Stimulated activated CD8-positive, alpha-beta memory T cell treated with anti-CD3 and anti-CD28 coated beads, Interleukin-12 subunit alpha, Interleukin-12 subunit beta, amount 100 ng/mL, for 24 hours (primary cell): ENCODE data around the gene GSN.

Experiments used
- DNase-seq: peaks from one replicate; pipeline ENCODE4 v3.0.0-alpha.2; 2020; ENCODE audit errors: extremely low read depth

The GSN gene

DNA sequence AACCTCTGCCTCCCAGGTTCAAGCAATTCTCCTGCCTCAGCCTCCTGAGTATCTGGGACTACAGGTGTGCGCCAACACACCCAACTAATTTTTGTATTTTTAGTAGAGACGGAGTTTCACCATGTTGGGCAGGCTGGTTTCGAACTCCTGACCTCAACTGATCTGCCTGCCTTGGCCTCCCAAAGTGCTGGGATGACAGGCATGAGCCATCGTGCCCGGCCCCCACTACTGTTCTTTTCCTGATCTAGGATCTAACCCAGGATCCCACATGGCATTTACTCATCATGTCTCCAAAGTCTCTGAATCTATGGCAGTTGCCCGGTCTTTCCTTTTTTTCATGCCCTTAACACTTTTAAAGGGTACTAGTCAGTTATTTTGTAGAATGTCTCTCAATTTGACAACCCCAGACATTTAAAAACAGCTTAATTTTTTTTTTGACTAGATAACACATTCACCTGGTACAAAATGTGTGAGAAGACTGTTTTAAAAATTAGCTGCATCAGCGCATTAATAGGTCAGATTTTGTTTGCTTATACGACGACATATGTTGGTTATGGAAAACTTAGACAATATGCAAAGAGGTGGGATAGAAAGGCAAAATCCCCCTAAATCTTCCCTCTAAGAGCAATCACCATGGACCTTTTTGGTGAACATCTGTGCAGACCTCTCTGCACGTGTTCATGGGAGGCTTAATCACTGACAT is 55.6 kb downstream of the GSN start:
- DNase-seq = no peak

DNA sequence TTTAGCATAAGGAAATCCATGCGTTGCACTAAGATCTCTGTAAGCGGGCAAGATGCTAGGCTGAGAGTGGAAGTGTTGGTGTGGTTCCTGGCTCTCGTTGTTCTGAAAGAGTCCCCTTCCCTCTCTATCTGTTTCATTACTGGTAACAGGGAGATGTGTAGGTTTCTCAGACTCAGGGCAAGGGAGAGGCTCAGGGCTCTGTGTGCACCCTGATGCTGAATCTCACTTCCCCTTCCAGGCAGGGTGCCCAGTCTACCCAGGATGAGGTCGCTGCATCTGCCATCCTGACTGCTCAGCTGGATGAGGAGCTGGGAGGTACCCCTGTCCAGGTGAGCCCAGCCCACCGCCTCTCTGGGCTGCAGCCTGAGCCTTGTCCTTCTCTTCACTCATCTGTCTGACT is 56.4 kb downstream of the GSN start:
- DNase-seq = no peak

DNA sequence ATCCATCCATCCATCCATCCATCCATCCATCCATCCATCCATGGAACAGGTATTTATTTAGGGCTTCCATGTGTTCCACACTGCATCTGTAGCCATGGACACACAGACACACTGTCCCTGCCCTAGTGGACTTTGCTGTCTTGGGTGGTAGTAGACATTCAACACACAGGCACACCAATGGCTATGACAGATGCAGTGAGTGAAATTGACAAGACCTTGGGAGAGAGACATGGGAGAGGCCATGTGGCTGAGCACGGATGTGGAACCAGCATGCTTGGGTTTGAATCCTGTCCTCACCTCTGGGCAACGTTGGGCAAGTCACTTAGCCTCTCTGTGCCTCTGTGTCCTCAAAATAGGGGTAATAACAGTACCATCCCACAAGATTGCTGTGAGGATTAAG is 56.8 kb downstream of the GSN start:
- DNase-seq = no peak

DNA sequence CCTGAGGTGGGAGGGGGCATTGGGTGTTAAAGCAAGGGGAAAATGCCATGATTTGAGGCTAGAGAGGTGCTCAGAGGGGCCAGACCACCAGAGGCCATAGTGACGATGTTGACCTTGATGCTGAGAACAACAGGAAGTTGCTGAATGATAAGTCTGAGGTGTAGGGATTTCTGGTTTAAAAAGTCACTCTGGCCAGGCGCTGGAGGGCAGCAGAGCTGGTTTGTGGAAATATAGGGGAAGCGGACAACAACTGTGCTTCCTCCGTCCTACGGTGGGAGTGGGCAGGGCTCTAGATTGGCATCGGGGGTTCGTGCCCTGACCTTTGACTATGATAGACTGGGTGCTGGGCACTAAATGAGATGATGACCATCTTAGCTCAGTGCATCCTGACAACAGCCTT is 57.4 kb downstream of the GSN start:
- DNase-seq = no peak

DNA sequence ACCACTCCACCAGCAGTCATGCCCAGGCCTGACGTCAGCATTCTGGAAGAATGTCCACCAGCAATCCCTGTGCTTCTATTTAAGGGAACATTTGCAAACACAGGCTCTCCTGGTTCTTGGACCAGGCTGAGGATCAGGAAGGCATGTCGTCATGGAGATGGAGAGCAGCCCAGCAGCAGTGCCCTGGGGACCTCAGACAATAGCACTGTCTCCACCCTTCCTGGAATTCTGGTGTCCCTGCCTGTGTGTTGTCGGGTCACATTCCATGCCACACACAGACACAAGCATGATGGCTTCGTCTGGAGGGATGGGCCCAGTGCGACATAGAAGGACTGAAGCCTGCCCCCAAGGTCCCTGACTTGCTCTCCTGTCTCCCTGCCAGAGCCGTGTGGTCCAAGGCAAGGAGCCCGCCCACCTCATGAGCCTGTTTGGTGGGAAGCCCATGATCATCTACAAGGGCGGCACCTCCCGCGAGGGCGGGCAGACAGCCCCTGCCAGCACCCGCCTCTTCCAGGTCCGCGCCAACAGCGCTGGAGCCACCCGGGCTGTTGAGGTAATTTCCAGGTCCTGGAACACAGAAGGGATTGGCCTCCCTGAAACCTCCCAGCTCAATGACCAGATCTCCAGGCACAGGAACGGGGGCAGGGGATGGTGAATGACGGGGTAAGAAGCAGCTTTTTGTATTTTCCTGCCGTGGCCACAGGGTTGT is 58.3 kb downstream of the GSN start:
- DNase-seq = no peak

DNA sequence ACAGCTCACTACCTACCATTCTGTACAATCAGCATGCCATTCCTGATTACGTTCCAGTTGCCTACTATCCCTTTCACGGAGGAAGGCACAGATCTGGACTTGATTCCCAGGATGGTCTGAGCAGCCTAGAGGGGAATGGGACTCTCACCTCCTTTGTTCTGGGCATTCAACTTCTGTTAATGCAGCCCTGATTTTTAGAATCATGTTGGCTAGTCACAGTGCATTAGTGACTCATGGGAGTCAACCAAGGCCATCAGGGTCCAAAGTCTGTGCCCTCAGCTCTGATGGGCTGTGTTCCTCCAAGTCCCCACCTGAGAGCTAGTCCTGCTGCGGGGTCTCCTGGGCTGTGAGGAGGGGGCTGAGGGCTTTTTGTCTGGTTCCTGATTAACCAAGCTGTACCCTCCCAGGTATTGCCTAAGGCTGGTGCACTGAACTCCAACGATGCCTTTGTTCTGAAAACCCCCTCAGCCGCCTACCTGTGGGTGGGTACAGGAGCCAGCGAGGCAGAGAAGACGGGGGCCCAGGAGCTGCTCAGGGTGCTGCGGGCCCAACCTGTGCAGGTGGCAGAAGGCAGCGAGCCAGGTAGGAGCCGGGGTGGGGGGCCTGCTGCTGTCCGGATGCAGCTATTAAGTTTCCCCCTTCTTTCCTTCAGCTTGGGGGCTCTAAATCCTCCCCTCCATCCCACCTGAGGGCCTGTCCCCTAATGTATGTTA is 59.1 kb downstream of the GSN start:
- no peak for DNase-seq

DNA sequence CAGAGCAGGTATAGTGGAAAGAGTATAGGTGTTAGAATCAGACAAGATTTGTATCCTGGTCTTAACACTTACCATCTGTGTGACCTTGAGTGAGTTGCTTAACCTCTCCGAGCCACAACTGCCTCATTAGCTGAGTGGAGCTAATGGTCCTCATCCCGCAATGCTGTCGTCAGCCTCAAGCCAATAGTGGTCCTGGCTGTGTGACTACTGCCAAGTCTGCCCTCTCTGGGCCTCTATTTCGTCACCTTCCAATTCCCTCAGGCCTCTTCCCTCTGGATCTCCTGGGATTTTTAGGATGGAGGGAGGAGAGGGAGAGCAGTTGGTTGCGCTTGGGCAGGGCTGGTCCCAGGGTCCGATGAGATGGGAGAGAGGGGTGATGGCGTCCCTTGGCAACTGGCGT is 60.5 kb downstream of the GSN start:
- no peak for DNase-seq

DNA sequence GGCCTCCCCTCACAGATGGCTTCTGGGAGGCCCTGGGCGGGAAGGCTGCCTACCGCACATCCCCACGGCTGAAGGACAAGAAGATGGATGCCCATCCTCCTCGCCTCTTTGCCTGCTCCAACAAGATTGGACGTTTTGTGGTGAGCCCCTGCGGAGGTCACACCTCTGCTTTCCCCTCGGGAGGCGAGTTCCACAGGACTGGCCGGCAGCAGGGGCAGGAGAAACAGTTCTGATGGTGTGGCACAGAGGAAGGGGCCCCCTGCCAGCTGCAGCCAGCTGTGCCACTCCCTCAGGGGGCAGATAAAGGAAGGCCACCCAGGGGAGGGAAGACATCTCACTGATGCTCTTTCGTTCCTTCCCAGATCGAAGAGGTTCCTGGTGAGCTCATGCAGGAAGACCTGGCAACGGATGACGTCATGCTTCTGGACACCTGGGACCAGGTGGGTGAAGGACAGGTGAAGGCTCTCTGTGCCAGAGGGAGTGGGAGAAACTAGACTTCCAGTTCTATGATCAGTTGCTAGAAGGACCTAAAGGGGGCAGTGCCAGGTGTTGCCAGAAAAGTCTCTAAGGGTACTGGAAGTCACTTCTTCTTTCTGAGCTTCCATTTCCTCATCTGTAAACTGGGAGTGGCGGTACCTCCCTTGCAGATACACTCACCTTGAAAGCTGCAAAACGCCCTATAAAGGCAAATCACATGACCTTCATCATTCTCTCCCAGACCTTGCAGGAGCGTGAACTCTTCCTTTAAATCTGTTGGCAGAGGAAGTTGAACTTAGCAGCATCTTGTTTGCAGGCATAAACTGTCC is 61.1 kb downstream of the GSN start:
- no peak for DNase-seq

DNA sequence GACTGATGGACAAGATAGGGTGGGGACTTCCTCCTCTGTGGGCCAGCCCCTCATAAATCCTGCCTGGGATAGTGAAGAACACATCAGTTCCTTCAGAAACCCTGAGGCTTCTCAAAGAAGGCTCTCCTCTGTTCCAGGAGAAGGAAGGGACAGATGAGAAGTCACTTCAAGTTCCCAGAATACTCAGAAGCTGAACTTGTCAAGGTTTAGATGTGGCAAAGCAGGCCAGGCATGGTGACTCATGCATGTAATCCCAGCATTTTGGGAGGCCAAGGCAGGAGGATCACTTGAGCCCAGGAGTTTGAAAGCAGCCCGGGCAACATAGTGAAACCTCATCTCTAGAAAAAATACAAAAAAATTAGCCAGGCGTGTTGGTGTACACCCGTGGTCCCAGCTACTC is 63.6 kb downstream of the GSN start:
- no peak for DNase-seq

DNA sequence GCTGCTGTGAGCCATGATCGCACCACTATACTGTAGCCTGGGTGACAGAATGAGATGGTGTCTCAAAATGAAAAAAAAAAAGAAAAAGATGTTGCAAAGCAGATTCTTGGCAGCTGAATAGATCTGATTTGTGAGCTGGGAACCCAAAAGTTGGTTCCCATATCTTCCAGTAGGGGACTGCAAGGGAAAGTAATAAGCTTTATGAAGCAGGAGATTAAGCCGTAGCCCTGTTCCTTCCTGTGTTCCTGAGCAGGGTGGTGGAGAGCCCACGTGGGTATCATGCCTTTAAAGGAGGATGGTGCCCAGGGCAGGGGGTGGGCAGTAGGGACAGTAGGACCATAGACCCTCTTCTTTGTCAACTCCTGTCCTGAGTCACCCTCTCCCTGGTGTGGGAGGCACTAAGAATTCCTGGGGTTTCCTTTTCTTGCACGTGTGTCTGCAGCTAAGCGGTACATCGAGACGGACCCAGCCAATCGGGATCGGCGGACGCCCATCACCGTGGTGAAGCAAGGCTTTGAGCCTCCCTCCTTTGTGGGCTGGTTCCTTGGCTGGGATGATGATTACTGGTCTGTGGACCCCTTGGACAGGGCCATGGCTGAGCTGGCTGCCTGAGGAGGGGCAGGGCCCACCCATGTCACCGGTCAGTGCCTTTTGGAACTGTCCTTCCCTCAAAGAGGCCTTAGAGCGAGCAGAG is 64.2 kb downstream of the GSN start:
- no peak for DNase-seq

DNA sequence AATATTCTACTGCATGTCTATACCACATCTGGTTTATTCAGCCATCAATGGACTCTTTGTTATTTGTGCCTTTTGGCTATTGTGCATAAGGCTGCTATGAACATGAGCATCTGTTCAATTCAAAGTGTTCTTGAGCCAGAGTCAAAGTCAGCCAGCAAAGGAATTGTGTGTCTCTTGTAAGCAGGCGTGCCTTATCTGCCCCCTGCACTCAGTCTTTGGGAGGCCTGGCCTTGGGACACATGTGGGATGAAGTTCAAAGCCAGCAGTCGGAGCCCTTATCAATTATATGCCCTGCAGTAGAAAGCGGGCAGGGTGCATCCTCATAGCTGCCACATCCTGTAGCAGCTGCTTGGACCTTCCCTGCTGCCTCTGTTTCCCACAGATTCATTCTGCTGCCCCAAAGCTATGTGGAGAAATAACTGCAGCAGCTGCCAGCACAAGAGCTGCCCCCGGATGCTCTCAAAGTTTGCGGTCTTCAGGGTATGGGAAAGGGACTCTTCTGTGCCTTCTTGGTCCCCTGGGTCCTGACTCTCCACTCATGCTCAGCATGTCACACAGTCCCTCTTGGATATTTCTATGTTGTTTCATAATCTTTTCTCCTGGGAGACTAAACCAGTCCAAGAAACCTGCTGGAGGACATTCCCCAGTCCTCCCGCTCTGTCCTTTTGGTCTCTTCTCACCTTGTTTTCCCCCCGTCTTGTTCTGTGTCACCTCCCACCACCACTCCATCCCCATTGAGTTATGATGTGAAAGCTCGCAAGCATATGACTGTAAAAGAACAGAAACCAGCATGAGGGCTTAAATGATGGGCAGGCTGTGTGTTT is 66.2 kb downstream of the GSN start:
- DNase-seq = no peak

DNA sequence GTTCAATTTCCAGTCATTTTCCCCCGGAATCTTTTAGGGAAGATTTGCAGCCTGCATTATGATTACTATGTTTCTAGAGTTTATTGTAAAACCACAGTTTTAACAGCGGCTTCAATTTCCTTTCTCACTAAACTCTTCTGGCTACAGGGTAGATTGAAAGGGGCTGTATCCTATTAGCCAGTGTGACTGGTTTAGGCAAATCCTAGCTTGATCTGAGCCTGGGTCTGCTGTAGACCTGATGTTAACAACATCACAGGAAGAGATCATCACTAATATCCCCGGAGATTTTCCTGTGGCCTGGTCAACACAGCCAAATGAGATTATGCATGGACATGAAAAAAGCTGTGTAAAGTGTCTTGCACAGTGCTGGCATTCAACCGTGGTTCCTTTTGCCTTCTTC is 68.7 kb downstream of the GSN start:
- no peak for DNase-seq

DNA sequence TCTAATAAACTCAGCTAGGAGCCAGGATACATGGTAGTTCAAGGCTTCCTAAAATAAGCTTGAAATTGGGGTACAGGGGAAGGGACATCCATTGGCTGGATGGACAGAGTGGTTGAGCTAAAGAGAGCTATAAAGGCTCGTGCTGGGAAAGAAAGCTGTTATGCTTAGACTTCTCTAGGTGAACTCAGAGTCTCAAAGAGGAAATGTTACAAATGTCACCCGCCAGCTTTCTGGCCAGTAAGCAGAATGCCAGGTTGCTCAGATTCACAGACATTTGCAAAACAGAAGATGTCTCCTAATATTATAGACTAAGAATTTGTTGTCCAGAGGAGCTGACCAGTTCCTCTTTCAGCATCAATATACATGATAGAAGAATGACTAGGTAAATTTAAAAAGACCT is 71.5 kb downstream of the GSN start:
- DNase-seq = no peak

DNA sequence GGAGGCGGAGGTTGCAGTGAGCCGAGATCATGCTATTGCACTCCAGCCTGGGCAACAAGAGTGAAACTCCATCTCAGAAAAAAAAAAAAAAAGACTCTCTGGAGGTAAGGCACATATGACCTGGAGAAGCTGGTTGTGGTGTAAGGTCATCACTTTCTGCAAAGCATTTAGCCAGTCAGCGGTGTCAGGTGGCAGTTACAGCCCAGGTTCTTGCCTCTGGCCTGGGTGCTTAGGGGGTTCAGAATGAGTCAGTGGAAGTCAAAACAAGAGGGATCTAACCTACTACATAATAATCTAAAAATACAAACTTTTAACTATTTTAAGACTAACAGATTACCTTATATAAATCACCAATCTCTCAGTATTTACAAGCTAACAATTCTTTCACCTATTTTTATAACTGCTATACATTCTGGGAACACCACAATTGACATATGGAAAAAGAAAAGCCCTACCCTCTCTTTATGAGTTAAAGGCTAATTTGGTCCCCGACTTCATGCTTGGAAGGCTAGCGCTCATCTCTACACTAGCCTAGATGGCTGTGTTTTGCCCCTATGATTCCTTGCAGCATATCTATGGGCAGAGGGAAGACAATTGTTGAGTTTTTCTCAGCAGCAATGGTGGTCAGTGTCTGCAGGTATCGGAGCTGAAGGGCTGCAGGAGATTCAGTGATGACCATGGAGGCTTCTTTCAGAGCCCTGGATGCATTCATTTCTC is 72.9 kb downstream of the GSN start:
- no peak for DNase-seq

DNA sequence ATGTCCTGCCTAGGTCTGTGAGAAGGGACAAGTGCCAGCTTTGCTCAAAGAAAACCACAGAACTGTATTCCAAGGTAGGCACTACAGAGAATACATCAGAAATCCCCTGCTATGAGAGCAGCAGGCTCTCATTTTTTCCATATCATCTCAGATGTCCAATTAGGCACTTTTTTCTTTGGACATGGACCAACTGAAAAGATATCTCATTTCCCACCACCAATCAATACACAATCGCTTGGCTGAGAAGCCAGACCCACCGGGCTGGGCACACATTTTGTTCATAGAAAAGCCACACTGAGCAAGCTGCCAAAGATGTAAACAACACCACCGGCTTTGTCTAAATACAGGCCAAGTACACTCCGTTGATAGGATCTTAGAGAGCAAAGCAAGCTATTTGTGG is 76.2 kb downstream of the GSN start:
- no peak for DNase-seq

DNA sequence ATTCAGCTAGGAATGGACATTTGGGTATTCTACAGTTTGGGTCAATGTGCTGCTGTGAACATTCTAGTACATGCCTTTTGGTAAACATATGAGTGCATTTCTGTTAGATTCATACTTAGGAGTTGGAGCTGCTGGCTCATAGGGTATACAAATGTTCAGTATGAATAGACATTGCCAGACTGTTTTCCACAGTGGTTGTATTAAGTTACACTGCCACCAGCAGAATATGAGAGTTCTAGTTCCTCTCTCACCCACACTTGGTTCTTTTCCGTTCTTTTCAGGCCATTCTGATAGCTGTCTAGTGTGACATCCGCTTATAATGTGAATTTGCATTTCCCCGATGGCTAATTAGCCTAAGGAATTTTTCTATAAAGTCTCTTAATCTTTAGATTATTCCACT is 77.1 kb downstream of the GSN start:
- no peak for DNase-seq

DNA sequence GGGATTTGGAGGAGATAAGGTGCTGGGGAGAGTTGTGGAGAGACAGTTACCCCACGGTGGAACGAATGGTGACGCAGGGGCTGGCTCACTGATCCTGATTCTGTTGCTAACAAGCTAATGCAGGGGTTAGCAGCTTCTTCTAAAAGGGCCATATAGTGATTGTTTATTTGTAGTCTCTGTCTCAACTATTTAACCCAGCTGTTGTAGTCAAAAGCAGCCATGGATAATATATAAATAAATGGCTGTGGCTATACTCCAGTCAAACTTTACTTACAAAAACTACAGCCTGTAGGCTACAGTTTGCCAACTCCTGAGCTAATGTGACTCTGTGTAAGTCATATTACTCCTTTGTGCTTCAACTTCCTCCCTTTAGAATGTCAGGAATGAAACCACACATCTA is 80.3 kb downstream of the GSN start:
- no peak for DNase-seq

DNA sequence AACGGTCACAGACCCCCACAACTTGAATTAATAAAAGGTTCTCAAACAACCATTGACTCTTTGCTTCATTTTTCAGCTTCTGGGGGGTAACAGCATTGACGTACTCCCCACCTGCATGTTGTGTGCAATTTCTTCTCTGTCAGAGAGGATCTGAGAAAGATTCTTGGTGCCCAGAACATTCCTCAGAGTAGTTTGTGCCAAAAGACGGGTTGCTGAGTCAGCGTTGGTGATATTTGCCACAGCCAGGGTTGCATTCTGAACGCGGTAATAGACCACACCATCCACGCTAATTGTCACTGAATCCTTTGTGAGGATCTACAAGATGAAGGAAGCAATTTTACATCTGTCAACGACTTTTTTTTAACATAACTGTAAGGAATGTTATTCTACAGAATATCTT is 81.0 kb downstream of the GSN start:
- DNase-seq = no peak

DNA sequence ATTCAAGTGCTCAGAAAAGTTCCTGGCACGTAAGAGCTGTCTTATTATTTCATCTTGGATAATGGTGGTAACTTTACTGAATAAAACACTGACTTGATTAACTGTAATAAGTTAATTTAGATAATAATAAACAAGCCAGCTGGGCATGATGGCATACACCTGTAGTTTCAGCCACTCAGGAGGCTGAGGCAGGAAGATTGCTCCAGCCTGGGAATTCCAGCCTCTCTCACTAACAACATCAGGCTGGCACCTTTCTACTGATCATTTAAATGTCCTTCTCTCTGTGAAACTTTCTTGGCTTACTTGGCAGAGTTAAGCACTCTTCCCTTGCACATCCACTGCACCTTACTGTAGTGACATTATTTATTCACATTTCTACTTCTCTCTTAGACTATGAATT is 82.1 kb downstream of the GSN start:
- DNase-seq = no peak

DNA sequence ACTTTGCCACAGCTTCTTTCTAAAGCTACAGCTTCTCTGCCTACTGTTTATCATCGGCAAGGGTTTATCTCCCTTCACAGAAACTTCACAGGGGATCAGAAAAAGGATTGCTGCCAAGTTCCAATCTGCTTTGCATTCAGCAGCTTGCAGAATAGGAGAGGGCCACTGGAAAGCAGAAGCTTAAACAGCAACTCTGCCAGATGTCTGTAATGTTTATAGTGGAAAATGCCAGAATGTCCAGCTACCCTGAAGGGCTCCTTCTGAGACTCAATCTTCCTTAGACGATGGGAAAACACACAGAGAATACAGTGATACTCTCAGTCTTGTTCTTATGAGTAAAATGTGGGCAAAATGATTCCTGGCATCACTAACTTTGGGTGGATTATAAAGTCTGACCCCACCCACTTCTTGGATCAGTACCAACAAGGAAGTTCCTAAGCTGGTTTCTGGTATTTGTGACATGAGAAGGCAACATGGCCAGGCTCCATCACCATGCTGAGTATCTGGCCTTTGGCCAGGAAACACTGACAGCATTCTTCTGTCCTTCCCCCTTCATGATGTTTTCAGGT is 83.1 kb downstream of the GSN start:
- no peak for DNase-seq
